H1 (cell line): ENCODE data around the gene KCNIP3.

ENCODE experiments used
- CEBPB ChIP-seq: IDR thresholded peaks from 2 replicates; pipeline ENCODE4 v1.6.1; 2012; ENCODE audit warnings: low read depth, low read length
- EP300 ChIP-seq, 2 experiments: IDR thresholded peaks; 1 replicate in 1 of 2; 2 replicates in 1 of 2; pipeline ENCODE4 v1.6.1; 2011 to 2012; ENCODE audit warnings: low read depth in 2 of 2, low read length in 2 of 2, mild to moderate bottlenecking in 2 of 2, borderline replicate concordance in 1 of 2, inconsistent platforms in 1 of 2, moderate library complexity in 1 of 2
- EZH2 ChIP-seq: fragments of 200-600 bp; sonication (generic); IDR thresholded peaks from 2 replicates; pipeline ENCODE4 v1.7.1; 2012; ENCODE audit warnings: low read depth, mild to moderate bottlenecking, moderate library complexity, low read length, inconsistent platforms; ENCODE audit not compliant: severe bottlenecking
- POLR2A ChIP-seq, 2 experiments: IDR thresholded peaks; 1 replicate in 1 of 2; 2 replicates in 1 of 2; pipeline ENCODE4 v1.6.1; 2011; ENCODE audit warnings: low read depth in 2 of 2, low read length in 2 of 2, mild to moderate bottlenecking in 2 of 2; ENCODE audit errors: control extremely low read depth in 1 of 2
- RAD21 ChIP-seq, 2 experiments: IDR thresholded peaks in 1 of 2; conservative IDR thresholded peaks in 1 of 2; 2 replicates each; pipeline ENCODE4 v1.6.1; 2011; ENCODE audit warnings: low read depth in 2 of 2, low read length in 2 of 2, improper control_type of control experiment in 1 of 2, inconsistent platforms in 1 of 2, mild to moderate bottlenecking in 1 of 2, moderate library complexity in 1 of 2
- SP1 ChIP-seq: IDR thresholded peaks from 2 replicates; pipeline ENCODE4 v1.6.1; 2011; ENCODE audit warnings: low read depth, low read length
- YY1 ChIP-seq: IDR thresholded peaks from 2 replicates; pipeline ENCODE4 v1.6.1; 2011; ENCODE audit warnings: low read depth, mild to moderate bottlenecking, low read length
- ZNF274 ChIP-seq: IDR thresholded peaks from 2 replicates; pipeline ENCODE4 v1.7.0; 2012; ENCODE audit warnings: low read length, borderline replicate concordance; ENCODE audit errors: extremely low read depth
- TF ChIP-seq, protein P1 (sequence below), 3 experiments: IDR thresholded peaks; 1 replicate in 2 of 3; 2 replicates in 1 of 3; pipeline versions ENCODE4 v1.5.1 to v1.6.1; 2011; ENCODE audit warnings: low read length in 3 of 3, mild to moderate bottlenecking in 3 of 3, inconsistent platforms in 2 of 3, low read depth in 1 of 3, moderate library complexity in 1 of 3; ENCODE audit not compliant: insufficient read depth in 1 of 3; ENCODE audit errors: control extremely low read depth in 1 of 3

- TF ChIP-seq EP300 (IDR thresholded peaks at IDR 0.05; ENCODE audit: borderline replicate concordance in 1 of 2, low read depth in 2 of 2, low read length in 2 of 2) = no peak
- no peak for TF ChIP-seq EZH2
- no peak for TF ChIP-seq SP1
- no peak for TF ChIP-seq RAD21 (IDR thresholded peaks at IDR 0.05 in 1 of 2, conservative IDR thresholded peaks at IDR 0.05 in 1 of 2; ENCODE audit: low read depth in 2 of 2, low read length in 2 of 2)
- TF ChIP-seq ZNF274 = no peak
- TF ChIP-seq, protein P1, sequence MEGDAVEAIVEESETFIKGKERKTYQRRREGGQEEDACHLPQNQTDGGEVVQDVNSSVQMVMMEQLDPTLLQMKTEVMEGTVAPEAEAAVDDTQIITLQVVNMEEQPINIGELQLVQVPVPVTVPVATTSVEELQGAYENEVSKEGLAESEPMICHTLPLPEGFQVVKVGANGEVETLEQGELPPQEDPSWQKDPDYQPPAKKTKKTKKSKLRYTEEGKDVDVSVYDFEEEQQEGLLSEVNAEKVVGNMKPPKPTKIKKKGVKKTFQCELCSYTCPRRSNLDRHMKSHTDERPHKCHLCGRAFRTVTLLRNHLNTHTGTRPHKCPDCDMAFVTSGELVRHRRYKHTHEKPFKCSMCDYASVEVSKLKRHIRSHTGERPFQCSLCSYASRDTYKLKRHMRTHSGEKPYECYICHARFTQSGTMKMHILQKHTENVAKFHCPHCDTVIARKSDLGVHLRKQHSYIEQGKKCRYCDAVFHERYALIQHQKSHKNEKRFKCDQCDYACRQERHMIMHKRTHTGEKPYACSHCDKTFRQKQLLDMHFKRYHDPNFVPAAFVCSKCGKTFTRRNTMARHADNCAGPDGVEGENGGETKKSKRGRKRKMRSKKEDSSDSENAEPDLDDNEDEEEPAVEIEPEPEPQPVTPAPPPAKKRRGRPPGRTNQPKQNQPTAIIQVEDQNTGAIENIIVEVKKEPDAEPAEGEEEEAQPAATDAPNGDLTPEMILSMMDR (IDR thresholded peaks at IDR 0.05; ENCODE audit: control extremely low read depth in 1 of 3, insufficient read depth in 1 of 3, low read depth in 1 of 3, low read length in 3 of 3) = no peak
- no peak for TF ChIP-seq CEBPB
- TF ChIP-seq POLR2A (IDR thresholded peaks at IDR 0.05; ENCODE audit: control extremely low read depth in 1 of 2, low read depth in 2 of 2, low read length in 2 of 2) = no peak
- no peak for TF ChIP-seq YY1
Observed at GRCh38 chr2:95320344-95320712, 23.2 kb downstream of the KCNIP3 start.
